Subcutaneous adipose tissue (tissue), 4 donors: ENCODE data around the gene CDC23. TPM values are rescaled to one million over a fixed set of nuclear protein-coding genes. Genes with fewer than 3 reads are reported as not detected.

Experiments
- total RNA-seq, 4 donors: library from RNA; depleted of rRNA; stranded (reverse); fragments of >200 nt; gene quantifications; one replicate each; pipeline ENCODE4 v1.1.0, GENCODE V29; 2016
- TF ChIP-seq, protein P1 (sequence below): fragments of 450-650 bp; IDR thresholded peaks from one replicate; pipeline ENCODE4 v1.5.1; 2016; ENCODE audit warnings: low read depth, mild to moderate bottlenecking, control low read depth, antibody characterized with exemption, moderate library complexity

CDC23 gene
- total RNA-seq, 4 donors from 2014 or later: 13.0 to 19.2 (median 17.3) TPM

DNA sequence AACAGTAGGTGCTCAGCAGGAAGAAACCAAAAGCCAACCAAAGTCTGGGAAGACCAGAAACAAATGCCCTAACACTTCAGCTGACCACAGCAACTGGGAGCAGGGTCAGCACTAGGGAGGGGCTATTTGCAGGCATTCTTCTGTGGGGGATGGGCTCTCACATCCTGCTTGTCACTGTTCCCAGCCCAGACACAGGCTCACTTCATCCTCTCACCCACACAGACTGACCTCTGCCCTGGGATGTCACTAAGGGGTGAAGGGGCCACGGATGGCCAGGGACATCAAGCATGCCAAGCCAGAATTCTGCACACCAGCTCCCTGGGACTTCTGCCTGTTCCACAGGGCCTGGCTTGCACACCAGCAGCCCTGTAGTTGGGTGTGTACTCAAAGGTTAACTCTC lies 32.6 kb upstream of the CDC23 start:
- TF ChIP-seq, protein P1, sequence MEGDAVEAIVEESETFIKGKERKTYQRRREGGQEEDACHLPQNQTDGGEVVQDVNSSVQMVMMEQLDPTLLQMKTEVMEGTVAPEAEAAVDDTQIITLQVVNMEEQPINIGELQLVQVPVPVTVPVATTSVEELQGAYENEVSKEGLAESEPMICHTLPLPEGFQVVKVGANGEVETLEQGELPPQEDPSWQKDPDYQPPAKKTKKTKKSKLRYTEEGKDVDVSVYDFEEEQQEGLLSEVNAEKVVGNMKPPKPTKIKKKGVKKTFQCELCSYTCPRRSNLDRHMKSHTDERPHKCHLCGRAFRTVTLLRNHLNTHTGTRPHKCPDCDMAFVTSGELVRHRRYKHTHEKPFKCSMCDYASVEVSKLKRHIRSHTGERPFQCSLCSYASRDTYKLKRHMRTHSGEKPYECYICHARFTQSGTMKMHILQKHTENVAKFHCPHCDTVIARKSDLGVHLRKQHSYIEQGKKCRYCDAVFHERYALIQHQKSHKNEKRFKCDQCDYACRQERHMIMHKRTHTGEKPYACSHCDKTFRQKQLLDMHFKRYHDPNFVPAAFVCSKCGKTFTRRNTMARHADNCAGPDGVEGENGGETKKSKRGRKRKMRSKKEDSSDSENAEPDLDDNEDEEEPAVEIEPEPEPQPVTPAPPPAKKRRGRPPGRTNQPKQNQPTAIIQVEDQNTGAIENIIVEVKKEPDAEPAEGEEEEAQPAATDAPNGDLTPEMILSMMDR: no peak

DNA sequence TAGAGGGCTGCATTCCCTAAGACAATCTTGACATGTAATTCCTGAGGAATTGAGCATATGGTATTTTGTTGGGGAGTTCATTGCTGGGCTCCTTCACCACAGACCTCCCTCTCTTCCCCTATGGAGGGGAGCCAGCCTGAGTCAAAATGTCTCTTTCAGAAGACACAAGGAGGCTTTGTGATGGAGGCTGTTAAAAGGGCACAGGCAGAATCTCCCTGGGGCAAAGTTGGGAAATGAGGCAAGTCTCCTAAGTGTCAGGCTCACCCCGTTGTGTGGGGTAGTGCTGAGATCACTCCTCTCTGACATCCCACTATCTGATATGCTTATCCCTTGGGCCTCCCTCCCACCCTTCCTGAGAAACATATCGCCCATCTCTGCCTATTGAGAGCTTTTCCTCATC lies 30.7 kb upstream of the CDC23 start:
- TF ChIP-seq, protein P1: no peak

DNA sequence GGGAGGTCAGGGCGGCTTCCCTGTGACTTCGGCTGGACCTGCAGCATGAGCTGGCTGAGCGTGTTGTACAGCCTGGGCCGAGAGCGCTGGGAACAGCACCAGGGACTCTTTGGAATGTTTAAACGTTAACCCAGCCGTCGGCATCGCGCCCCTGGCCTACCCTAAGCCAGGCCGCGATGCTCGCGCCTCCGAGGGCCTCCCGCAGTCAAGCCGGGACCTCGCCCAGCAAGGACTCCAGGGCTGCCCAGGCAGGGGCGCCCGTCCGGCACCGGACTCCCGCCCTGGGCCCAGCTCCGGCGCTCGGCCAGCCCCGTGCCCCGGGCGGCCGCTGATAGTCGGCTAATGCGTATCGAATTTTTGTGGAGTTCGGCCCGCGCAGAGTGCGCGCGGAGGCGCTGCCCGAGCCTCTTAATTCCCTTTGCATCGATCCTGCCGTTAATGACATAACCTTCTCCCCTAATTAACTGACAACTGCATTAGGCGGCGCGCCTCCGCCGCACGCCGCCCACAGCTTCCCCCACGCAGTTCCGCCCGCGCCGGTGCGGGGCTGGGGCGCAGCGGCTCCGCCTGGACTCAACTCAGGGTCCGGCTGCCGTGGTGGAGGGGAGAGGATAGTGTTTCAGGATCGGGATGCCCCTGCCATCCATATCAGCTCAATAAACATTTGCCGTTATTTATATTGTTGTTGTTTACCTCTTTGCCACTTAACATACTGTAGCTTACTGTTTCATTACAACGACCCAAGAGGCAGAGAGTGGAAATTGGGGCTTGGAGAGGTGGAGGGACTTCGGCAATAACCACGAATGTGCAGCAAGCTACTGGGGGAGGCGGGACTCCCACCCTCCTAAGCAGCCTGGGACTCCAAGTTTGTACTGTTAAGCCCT lies 28.8 kb upstream of the CDC23 start:
- TF ChIP-seq, protein P1: no peak

DNA sequence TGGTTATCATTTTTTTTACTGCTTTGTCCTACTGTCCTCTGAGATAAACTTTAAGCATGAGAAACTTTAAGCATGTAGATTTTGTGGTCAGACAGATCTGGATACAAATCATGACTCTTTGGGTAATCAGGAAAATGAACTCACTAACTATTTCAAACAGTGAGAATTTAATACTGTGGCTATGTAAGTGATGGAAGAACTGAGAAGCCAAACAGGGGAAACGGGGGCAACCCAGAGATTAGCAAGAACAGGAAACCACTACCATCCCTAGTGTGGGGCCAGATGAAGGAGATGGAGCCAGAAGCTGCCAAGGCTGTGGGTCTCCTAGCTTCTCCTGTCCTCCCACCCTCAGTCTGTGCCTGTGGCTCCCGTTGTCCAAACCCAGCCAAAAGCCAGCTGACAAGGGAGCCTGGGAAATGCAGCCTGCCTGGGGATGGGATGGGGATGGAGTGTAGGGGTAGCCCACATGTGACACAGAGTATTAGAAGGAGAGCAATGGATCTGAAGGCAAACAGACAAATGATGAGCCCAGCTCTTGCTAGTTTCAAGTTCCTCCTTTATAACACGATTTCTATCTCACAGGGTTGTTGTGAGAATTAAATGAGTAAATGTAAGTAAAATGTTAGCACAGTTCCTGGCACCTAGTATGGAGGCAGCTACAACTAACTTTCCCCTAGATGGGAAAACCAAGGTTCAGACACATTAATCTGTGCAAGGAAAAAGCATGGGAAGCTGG lies 27.7 kb upstream of the CDC23 start:
- TF ChIP-seq, protein P1: no peak

DNA sequence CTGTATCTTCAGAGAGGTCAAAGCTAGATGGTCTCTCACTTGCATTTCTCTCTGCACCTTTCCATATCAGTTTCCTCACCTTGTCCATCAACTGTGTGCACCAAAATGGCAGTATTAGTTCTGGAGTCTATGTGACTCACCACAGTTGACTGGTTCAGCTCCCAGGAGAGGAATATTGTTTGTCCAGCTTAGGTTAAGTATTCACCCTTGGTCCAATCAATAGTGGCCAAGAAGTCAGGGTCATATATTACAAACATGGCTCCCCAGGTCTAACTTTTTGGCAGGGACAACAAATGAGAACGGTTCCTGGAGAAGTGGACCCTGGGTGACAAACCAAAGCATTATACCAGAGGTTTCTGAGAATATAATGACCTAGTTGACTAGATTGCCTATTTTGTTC lies 24.9 kb upstream of the CDC23 start:
- TF ChIP-seq, protein P1: no peak

DNA sequence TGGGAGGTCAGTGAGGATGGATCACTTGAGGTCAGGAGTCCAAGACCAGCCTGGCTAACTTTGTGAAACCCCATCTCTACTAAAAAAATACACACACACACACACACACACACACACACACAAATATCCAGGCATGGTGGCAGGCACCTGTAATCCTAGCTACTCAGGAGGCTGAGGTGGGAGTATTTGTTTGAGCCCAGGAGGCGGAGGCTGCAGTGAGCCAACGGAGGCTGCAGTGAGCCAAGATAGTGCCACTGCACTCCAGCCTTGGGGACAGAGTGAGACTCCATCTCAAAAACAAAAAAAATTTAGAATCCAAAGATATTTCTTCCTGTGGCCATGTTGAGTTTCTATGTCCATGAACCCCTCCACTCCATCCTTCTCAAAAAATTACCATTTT lies 21.5 kb upstream of the CDC23 start:
- TF ChIP-seq, protein P1: no peak

DNA sequence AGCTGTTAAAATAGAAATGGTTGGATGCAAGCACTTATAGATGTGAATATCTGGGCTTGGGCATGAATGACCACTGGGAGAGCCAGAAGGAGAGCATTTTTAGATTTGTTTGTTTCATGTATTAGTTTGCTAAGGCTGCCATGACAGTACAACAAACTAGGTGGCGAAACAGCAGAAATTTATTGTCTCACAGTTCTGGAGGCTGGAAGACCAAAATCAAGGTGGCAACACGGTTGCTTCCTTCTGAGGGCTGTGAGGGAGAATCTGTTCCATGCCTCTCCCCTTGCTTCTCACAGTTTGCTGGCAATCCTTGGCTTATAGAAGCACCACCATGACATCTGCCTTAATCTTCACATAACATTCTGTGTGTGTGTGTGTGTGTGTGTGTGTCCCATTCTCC lies 20.2 kb upstream of the CDC23 start:
- TF ChIP-seq, protein P1: no peak
